A549 (cell line): ENCODE results near the gene APOBR. TPM values are rescaled to one million over a fixed set of nuclear protein-coding genes. Genes with fewer than 3 reads are reported as not detected.
A peak's percentile ranks its signal among the peaks of the same experiment; 100 is the strongest.

Experiments used
- ATAC-seq, 2 experiments: fragments of 200-7000 bp in 1 of 2; fragments of >200 bp in 1 of 2; cut with Nextera tagmentation in 1 of 2; cut with Tn5 transposase in 1 of 2; 3 replicates each; pipeline versions ENCODE4 v1.8.0 to v1.9.1; 2018 to 2020; ENCODE audit warnings: mild to moderate bottlenecking in 1 of 2, moderate library complexity in 1 of 2
- CTCF ChIA-PET: fragments of 300-600 bp; sonication (Branson Sonifier 250); formaldehyde crosslinking; extraction: SDS; loops from one replicate; lab custom pipeline; 2021; ENCODE audit warnings: antibody characterized with exemption, inconsistent platforms; lab: Yijun Ruan, JAX
- POLR2A ChIA-PET: fragments of 350-600 bp; formaldehyde crosslinking; extraction: SDS; loops from one replicate; lab custom pipeline; 2021; ENCODE audit warnings: antibody characterized with exemption, inconsistent platforms; lab: Yijun Ruan, JAX
- DNase-seq, 2 experiments: peaks; one replicate each; pipeline versions ENCODE4 v3.0.0 to v3.0.0-alpha.2; 2011 to 2016; ENCODE audit warnings: low read depth in 1 of 2, low spot score in 1 of 2
- FAIRE-seq: peaks from 2 replicates; lab custom pipeline; 2011; peaks lifted over from hg19 to GRCh38; lab: Jason Lieb, UNC
- H3K27ac ChIP-seq, 2 experiments: fragments of >200 bp; sonication (Bioruptor Twin); formaldehyde crosslinking; 3 replicates each; pipeline ENCODE4 v1.5.1; 2016 to 2017
- H3K4me1 ChIP-seq: fragments of >200 bp; sonication (Bioruptor Twin); formaldehyde crosslinking; 3 replicates; pipeline ENCODE4 v1.6.1; 2016
- H3K4me2 ChIP-seq: fragments of >200 bp; sonication (Bioruptor Twin); formaldehyde crosslinking; 3 replicates; pipeline ENCODE4 v1.6.1; 2016
- H3K4me3 ChIP-seq: fragments of >200 bp; sonication (Bioruptor Twin); formaldehyde crosslinking; 3 replicates; pipeline ENCODE4 v1.5.1; 2016
- H3K9me3 ChIP-seq: fragments of >200 bp; sonication (Bioruptor Twin); formaldehyde crosslinking; 3 replicates; pipeline ENCODE4 v1.6.1; 2016
- BHLHE40 ChIP-seq: IDR thresholded peaks from 2 replicates; pipeline ENCODE4 v1.6.1; 2012; ENCODE audit warnings: low read depth, low read length, inconsistent platforms
- CBX8 ChIP-seq: fragments of 200-600 bp; sonication (generic); IDR thresholded peaks from 2 replicates; pipeline ENCODE4 v1.6.1; 2016
- CHD2 ChIP-seq: fragments of 150-350 bp; IDR thresholded peaks from 2 replicates; pipeline ENCODE4 v1.6.1; 2014; ENCODE audit warnings: low read length; ENCODE audit not compliant: partially characterized antibody
- E2F6 ChIP-seq: IDR thresholded peaks from 2 replicates; pipeline ENCODE4 v1.6.1; 2012; ENCODE audit warnings: low read depth, borderline replicate concordance
- EHF ChIP-seq: fragments of 250-450 bp; sonication (Bioruptor Pico); IDR thresholded peaks from 2 replicates; pipeline ENCODE4 v1.5.0; 2020; ENCODE audit warnings: mild to moderate bottlenecking
- EHMT2 ChIP-seq: fragments of 200-600 bp; sonication (generic); IDR thresholded peaks from 2 replicates; pipeline ENCODE4 v1.6.1; 2016; ENCODE audit warnings: antibody characterized with exemption, low read depth, mild to moderate bottlenecking, moderate library complexity
- FOSB ChIP-seq: fragments of 250-450 bp; sonication (Bioruptor Pico); IDR thresholded peaks from 2 replicates; pipeline ENCODE4 v1.5.0; 2020; ENCODE audit warnings: mild to moderate bottlenecking, moderate library complexity
- FOSL2 ChIP-seq, 2 experiments: fragments of 450-650 bp in 1 of 2; fragments of >200 bp in 1 of 2; sonication (Bioruptor Twin) in 1 of 2; formaldehyde crosslinking; IDR thresholded peaks; 2 replicates each; pipeline versions ENCODE4 v1.5.0 to v1.6.1; 2016 to 2020; ENCODE audit warnings: mild to moderate bottlenecking in 1 of 2, moderate library complexity in 1 of 2
- FOXS1 ChIP-seq: fragments of 250-450 bp; sonication (Bioruptor Pico); IDR thresholded peaks from 2 replicates; pipeline ENCODE4 v1.5.0; 2020; ENCODE audit warnings: mild to moderate bottlenecking, moderate library complexity
- GATA3 ChIP-seq: IDR thresholded peaks from 2 replicates; pipeline ENCODE4 v1.6.1; 2012; ENCODE audit warnings: borderline replicate concordance
- HEYL ChIP-seq: fragments of 250-450 bp; sonication (Bioruptor Pico); IDR thresholded peaks from 2 replicates; pipeline ENCODE4 v1.8.0; 2021; ENCODE audit warnings: mild to moderate bottlenecking, moderate library complexity
- HOXB5 ChIP-seq: fragments of 250-450 bp; sonication (Bioruptor Pico); IDR thresholded peaks from 2 replicates; pipeline ENCODE4 v1.5.0; 2020; ENCODE audit warnings: mild to moderate bottlenecking, moderate library complexity
- MAFK ChIP-seq: fragments of 450-650 bp; IDR thresholded peaks from 2 replicates; pipeline ENCODE4 v1.6.1; 2014; ENCODE audit not compliant: partially characterized antibody
- NFE2L2 ChIP-seq: fragments of 150-350 bp; conservative IDR thresholded peaks from 2 replicates; pipeline ENCODE4 v1.6.1; 2014; ENCODE audit warnings: low read length
- NPAS2 ChIP-seq: fragments of 250-450 bp; sonication (Bioruptor Pico); IDR thresholded peaks from 2 replicates; pipeline ENCODE4 v1.8.0; 2022; ENCODE audit warnings: mild to moderate bottlenecking, moderate library complexity, borderline replicate concordance
- PHF8 ChIP-seq: fragments of 200-600 bp; sonication (generic); IDR thresholded peaks from 2 replicates; pipeline ENCODE4 v1.6.1; 2016; ENCODE audit warnings: low read depth, mild to moderate bottlenecking, antibody characterized with exemption, moderate library complexity, borderline replicate concordance
- POLR2AphosphoS2 ChIP-seq: conservative IDR thresholded peaks from 2 replicates; pipeline ENCODE4 v1.6.1; 2012; ENCODE audit warnings: low read length, improper control_type of control experiment, inconsistent platforms
- RAD21 ChIP-seq, 2 experiments: fragments of >200 bp in 1 of 2; sonication (Bioruptor Twin) in 1 of 2; formaldehyde crosslinking in 1 of 2; IDR thresholded peaks in 1 of 2; conservative IDR thresholded peaks in 1 of 2; 2 replicates in 1 of 2; 3 replicates in 1 of 2; pipeline ENCODE4 v1.6.1; 2012 to 2018; ENCODE audit warnings: inconsistent platforms in 1 of 2
- RFX5 ChIP-seq: fragments of 450-650 bp; IDR thresholded peaks from 2 replicates; pipeline ENCODE4 v1.7.1; 2014; ENCODE audit warnings: antibody characterized with exemption, mild to moderate bottlenecking, moderate library complexity
- RNF2 ChIP-seq: fragments of 200-600 bp; sonication (generic); IDR thresholded peaks from 2 replicates; pipeline ENCODE4 v1.6.1; 2016; ENCODE audit warnings: low read depth, mild to moderate bottlenecking, antibody characterized with exemption, moderate library complexity, borderline replicate concordance
- SREBF2 ChIP-seq: fragments of 450-650 bp; IDR thresholded peaks from 2 replicates; pipeline ENCODE4 v1.6.1; 2014; ENCODE audit warnings: mild to moderate bottlenecking, moderate library complexity
- TP53 ChIP-seq: fragments of 250-450 bp; sonication (Bioruptor Pico); IDR thresholded peaks from 2 replicates; pipeline ENCODE4 v1.5.0; 2021; ENCODE audit warnings: mild to moderate bottlenecking, moderate library complexity
- ZFP36 ChIP-seq: fragments of 450-650 bp; IDR thresholded peaks from 2 replicates; pipeline ENCODE4 v1.6.1; 2014; ENCODE audit warnings: borderline replicate concordance; ENCODE audit not compliant: partially characterized antibody
- ZNF302 ChIP-seq: fragments of 250-450 bp; sonication (Bioruptor Pico); IDR thresholded peaks from 2 replicates; pipeline ENCODE4 v1.9.0; 2021; ENCODE audit warnings: inconsistent platforms, mild to moderate bottlenecking, moderate library complexity
- WGBS: methylation state at CpG from one replicate; pipeline ENCODE4 v1.1.6; 2017; ENCODE audit errors: missing lambda C conversion rate; 5-methylcytosine and 5-hydroxymethylcytosine counted together
- polyA plus RNA-seq, 4 experiments: library from polyadenylated mRNA; depleted of rRNA in 3 of 4; stranded (reverse); fragments of >200 nt; fragmentation: RNase III in 1 of 4; extraction: RNeasy Plus Mini Kit Qiagen cat#74134 plus additional on column Dnase treatment in 1 of 4; gene quantifications; 2 replicates in 3 of 4; 3 replicates in 1 of 4; pipeline ENCODE4 v1.2.3, GENCODE V29; 2011 to 2017
- TF ChIP-seq, protein P1 (sequence below): fragments of 450-650 bp; IDR thresholded peaks from 2 replicates; pipeline ENCODE4 v1.6.1; 2014; ENCODE audit warnings: antibody characterized with exemption
- TF ChIP-seq, protein P2 (sequence below): fragments of 250-450 bp; sonication (Bioruptor Pico); IDR thresholded peaks from 2 replicates; pipeline ENCODE4 v1.5.0; 2021; ENCODE audit warnings: mild to moderate bottlenecking, moderate library complexity, borderline replicate concordance

The APOBR gene
- polyA plus RNA-seq, 2 of the 4 experiments (the other 2 are of a cell fraction) = 0.01 to 0.08 TPM

DNA sequence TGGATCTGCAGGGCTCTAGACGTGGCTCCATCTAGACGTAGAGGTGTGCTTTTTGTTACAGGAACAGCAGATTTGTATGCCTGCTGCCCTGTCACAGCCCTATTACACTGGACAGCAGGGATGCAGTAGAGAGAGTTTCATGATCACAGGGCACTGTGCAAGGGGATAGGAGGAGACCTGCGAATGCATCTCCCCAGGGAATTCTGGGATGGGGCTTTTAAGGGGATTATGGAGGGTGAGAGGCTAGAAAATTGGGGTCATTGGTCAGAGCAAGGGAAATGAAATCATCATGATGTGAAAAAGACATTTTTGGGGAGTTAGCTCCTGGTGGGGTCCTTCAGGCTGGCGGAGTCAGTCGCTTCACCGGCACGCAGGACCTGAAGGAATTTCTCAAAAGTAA, 48.2 kb downstream of the APOBR start:
- no peak for DNase-seq
- TF ChIP-seq POLR2AphosphoS2 (no peak), EHF (no peak), GATA3 (no peak), NFE2L2 (no peak), FOSL2 (IDR thresholded peaks at IDR 0.05) (no peak), FOSL2 (CRISPR knock-in tag; IDR thresholded peaks at IDR 0.05) (no peak), HEYL (CRISPR knock-in tag) (no peak), PHF8 (no peak), RAD21 (conservative IDR thresholded peaks at IDR 0.05 in 1 of 2, IDR thresholded peaks at IDR 0.05 in 1 of 2) (no peak), E2F6 (no peak)
- H3K4me3 ChIP-seq = no peak overlapping the region
- POLR2A ChIA-PET = no interaction called here
- WGBS = 97% methylated on average over 7 of the region's 7 CpGs
- no peak for FAIRE-seq
- no peak for ATAC-seq
- CTCF ChIA-PET = interaction anchor here (0.6 to 2.9 kb wide), 4 partner anchors 8 to 265 kb away, joined by 3 to 9 read pairs (median 6); no protein-coding TSS in a partner anchor
- H3K4me2 ChIP-seq = no peak overlapping the region
- H3K27ac ChIP-seq = peak overlapping the region in 1 of 2 experiments; percentile 9; a peak in 1 of 6 replicates
- no peaks in the 10 kb centered on the region for H3K9me3 ChIP-seq
- peaks cover 27% of the 10 kb centered on the region for H3K4me1 ChIP-seq

DNA sequence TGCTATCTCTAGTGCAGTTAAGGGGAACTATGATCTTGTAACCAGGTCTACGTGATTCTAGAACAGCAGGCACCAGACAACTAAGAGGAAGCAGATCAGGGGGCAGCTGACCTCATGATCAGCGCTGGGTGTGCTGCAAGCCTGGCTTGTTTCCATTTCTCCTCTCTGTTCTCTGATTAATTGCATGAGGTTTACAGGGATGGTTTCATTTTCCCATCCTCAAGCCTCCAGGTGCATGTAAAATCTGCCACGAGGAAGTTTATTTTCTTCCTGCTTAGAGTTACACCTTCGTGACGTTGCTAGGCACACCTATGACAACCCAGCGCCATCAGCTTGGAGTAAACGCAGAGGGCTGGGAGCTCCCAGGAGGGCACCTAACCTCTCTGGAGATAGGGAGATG, 48.6 kb downstream of the APOBR start:
- FAIRE-seq = no peak
- POLR2A ChIA-PET = no interaction called here
- TF ChIP-seq RFX5 = no peak
- no peak for TF ChIP-seq RAD21 (conservative IDR thresholded peaks at IDR 0.05 in 1 of 2, IDR thresholded peaks at IDR 0.05 in 1 of 2)
- no peak for TF ChIP-seq BHLHE40
- TF ChIP-seq RNF2 = no peak
- TF ChIP-seq FOXS1 (CRISPR knock-in tag) = no peak
- TF ChIP-seq MAFK = no peak
- TF ChIP-seq E2F6 = no peak
- no peak for TF ChIP-seq EHMT2
- no peak for TF ChIP-seq HOXB5 (CRISPR knock-in tag)
- TF ChIP-seq, protein P1, sequence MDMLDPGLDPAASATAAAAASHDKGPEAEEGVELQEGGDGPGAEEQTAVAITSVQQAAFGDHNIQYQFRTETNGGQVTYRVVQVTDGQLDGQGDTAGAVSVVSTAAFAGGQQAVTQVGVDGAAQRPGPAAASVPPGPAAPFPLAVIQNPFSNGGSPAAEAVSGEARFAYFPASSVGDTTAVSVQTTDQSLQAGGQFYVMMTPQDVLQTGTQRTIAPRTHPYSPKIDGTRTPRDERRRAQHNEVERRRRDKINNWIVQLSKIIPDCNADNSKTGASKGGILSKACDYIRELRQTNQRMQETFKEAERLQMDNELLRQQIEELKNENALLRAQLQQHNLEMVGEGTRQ = no peak
- no peak for TF ChIP-seq FOSB (CRISPR knock-in tag)
- TF ChIP-seq TP53 = no peak
- TF ChIP-seq CBX8 = no peak
- TF ChIP-seq HEYL (CRISPR knock-in tag) = no peak
- no peak for TF ChIP-seq CHD2
- no peak for TF ChIP-seq NPAS2 (CRISPR knock-in tag)
- TF ChIP-seq ZFP36 = no peak
- no peak for TF ChIP-seq SREBF2
- no peak for TF ChIP-seq ZNF302 (CRISPR knock-in tag)
- TF ChIP-seq, protein P2, sequence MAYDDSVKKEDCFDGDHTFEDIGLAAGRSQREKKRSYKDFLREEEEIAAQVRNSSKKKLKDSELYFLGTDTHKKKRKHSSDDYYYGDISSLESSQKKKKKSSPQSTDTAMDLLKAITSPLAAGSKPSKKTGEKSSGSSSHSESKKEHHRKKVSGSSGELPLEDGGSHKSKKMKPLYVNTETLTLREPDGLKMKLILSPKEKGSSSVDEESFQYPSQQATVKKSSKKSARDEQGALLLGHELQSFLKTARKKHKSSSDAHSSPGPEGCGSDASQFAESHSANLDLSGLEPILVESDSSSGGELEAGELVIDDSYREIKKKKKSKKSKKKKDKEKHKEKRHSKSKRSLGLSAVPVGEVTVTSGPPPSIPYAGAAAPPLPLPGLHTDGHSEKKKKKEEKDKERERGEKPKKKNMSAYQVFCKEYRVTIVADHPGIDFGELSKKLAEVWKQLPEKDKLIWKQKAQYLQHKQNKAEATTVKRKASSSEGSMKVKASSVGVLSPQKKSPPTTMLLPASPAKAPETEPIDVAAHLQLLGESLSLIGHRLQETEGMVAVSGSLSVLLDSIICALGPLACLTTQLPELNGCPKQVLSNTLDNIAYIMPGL (CRISPR knock-in tag) = no peak
- TF ChIP-seq, all 56 proteins: peak for 0
- Histone ChIP-seq H3K4me3 (no peak overlapping the region), H3K4me2 (no peak overlapping the region), H3K9me3 (no peaks in the 10 kb centered on the region), H3K27ac (peak overlapping the region in 1 of 2 experiments; percentile 9; a peak in 1 of 6 replicates), H3K4me1 (peaks cover 23% of the 10 kb centered on the region)
- DNase-seq (no peak), ATAC-seq (no peak)
- 80% methylated on average over 7 of the region's 7 CpGs for WGBS
- CTCF ChIA-PET = interaction anchor here (0.7 to 2.9 kb wide), 6 partner anchors 8 to 266 kb away, joined by 3 to 9 read pairs (median 4); partner anchors contain the start of gene SGF29
